Measurements from ENCODE around the gene DMXL2. TPM values are rescaled to one million over a fixed set of nuclear protein-coding genes. Genes with fewer than 3 reads are reported as not detected.

The DMXL2 gene, protein sequence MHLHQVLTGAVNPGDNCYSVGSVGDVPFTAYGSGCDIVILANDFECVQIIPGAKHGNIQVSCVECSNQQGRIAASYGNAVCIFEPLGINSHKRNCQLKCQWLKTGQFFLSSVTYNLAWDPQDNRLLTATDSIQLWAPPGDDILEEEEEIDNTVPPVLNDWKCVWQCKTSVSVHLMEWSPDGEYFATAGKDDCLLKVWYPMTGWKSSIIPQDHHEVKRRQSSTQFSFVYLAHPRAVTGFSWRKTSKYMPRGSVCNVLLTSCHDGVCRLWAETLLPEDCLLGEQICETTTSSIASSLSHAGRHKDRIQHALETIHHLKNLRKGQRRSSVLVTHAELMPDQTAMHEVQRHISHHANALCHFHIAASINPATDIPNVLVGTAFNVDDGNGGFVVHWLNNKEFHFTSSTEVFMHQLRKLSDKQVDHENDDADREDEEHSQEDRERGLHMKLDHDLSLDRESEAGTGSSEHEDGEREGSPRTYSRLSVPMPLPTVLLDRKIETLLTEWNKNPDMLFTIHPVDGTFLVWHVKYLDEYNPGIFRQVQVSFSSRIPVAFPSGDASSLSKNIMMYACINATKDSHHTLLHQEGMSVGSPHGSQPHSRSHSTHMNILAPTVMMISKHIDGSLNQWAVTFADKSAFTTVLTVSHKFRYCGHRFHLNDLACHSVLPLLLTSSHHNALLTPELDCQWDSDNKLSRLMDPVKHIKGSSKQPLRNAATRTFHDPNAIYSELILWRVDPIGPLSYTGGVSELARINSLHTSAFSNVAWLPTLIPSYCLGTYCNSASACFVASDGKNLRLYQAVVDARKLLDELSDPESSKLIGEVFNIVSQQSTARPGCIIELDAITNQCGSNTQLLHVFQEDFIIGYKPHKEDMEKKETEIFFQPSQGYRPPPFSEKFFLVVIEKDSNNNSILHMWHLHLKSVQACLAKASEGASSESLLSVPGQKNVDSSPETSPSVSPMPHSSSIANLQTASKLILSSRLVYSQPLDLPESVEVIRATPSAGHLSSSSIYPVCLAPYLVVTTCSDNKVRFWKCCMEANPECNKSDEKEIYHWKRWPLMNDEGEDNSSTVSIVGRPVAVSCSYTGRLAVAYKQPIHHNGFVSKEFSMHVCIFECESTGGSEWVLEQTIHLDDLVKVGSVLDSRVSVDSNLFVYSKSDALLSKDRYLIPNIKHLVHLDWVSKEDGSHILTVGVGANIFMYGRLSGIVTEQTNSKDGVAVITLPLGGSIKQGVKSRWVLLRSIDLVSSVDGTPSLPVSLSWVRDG (N-terminal part only)
- total RNA-seq: 10 to 100 TPM in 2 of 4 donors, 1 to 10 TPM in 2; 6.9 to 15.1 (median 11.7) TPM

- H3K4me3 ChIP-seq: peak within 1 kb of the TSS; percentile 82 to 94 (median 84)
- intact Hi-C loops (cut with DNase I): no loop called here
- no peaks in the 10 kb centered on the region for H3K36me3 ChIP-seq
- peak; percentile 35 for DNase-seq
- WGBS, 2 donors: 0 to 2% methylated on average over 4 to 17 of the region's 83 CpGs
- H3K27ac ChIP-seq: peak within 1 kb of the TSS; percentile 77 to 90 (median 82)
- H3K9me3 ChIP-seq: no peaks in the 10 kb centered on the region
- peaks cover 0 to 30% (median 5%) of the 10 kb centered on the region in 3 donors for H3K4me1 ChIP-seq
- H3K27me3 ChIP-seq: no peaks in the 10 kb centered on the region
- peak in 1 of 4 donors; percentile 50 for TF ChIP-seq POLR2A (IDR thresholded peaks at IDR 0.05)
- TF ChIP-seq, protein P1, sequence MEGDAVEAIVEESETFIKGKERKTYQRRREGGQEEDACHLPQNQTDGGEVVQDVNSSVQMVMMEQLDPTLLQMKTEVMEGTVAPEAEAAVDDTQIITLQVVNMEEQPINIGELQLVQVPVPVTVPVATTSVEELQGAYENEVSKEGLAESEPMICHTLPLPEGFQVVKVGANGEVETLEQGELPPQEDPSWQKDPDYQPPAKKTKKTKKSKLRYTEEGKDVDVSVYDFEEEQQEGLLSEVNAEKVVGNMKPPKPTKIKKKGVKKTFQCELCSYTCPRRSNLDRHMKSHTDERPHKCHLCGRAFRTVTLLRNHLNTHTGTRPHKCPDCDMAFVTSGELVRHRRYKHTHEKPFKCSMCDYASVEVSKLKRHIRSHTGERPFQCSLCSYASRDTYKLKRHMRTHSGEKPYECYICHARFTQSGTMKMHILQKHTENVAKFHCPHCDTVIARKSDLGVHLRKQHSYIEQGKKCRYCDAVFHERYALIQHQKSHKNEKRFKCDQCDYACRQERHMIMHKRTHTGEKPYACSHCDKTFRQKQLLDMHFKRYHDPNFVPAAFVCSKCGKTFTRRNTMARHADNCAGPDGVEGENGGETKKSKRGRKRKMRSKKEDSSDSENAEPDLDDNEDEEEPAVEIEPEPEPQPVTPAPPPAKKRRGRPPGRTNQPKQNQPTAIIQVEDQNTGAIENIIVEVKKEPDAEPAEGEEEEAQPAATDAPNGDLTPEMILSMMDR (IDR thresholded peaks at IDR 0.05): no peak
Observed at GRCh38 chr15:51622604-51623370, at the start of gene DMXL2. DMXL2 (minus strand) TSS chr15:51622771; CDS start chr15:51622545, 226 bp downstream.

DNA sequence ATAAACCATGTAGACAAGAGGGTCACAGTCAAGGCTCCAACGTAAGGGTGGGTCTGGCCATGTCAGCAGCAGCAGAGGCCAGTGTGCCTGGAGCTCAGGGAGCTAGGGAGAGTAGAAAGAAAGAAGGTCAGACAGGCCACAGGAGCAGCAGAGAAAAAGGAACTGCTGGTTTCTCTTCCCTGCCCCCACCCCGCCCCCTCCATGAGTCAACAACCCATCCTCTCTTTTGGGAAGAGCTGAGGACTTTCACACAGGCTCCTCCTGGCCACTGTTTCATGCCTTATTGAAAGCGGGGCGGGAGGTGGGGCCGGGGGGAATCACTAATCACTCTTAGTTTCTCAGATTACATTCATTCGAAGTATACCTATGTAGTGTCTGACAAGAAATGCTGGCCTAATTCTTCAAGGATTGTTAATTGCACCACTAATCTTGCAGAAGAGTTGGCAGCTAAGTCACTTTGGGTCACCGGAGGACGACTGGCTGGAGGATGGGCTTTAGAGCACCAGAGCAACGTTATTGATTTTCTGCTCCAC, 49.6 kb upstream of the DMXL2 start:
- Histone ChIP-seq H3K27me3 (peaks cover 0 to 16% (median 0%) of the 10 kb centered on the region in 4 donors), H3K4me1 (no peaks in the 10 kb centered on the region), H3K27ac (no peak overlapping the region), H3K9me3 (no peaks in the 10 kb centered on the region), H3K4me3 (no peak overlapping the region), H3K36me3 (no peaks in the 10 kb centered on the region)
- TF ChIP-seq POLR2A (IDR thresholded peaks at IDR 0.05): no peak
- TF ChIP-seq, protein P1 (IDR thresholded peaks at IDR 0.05): no peak
- DNase-seq: no peak
- intact Hi-C loops (cut with DNase I): no loop called here
- WGBS, 2 donors: 24 to 37% methylated on average over 9 of the region's 9 CpGs

GRCh38 chr15:51669381-51669780, 46.8 kb upstream of the DMXL2 start:
- no peak overlapping the region for H3K27ac ChIP-seq
- intact Hi-C loops (cut with DNase I): no loop called here
- H3K4me3 ChIP-seq: no peak overlapping the region
- peaks cover 0 to 16% (median 0%) of the 10 kb centered on the region in 4 donors for H3K27me3 ChIP-seq
- no peak for DNase-seq
- H3K36me3 ChIP-seq: no peaks in the 10 kb centered on the region
- 45 to 52% methylated on average over 2 of the region's 2 CpGs for WGBS, 2 donors
- no peaks in the 10 kb centered on the region for H3K9me3 ChIP-seq
- TF ChIP-seq, protein P1 (IDR thresholded peaks at IDR 0.05): no peak
- TF ChIP-seq POLR2A (IDR thresholded peaks at IDR 0.05): no peak
- H3K4me1 ChIP-seq: no peaks in the 10 kb centered on the region

GRCh38 chr15:51668446-51668845, 45.9 kb upstream of the DMXL2 start:
- Histone ChIP-seq H3K36me3 (no peaks in the 10 kb centered on the region), H3K9me3 (no peaks in the 10 kb centered on the region), H3K27ac (no peak overlapping the region), H3K27me3 (peaks cover 0 to 15% (median 0%) of the 10 kb centered on the region in 4 donors), H3K4me3 (no peak overlapping the region), H3K4me1 (no peaks in the 10 kb centered on the region)
- whole genome bisulfite sequencing, 2 donors: 82 to 86% methylated on average over 5 of the region's 5 CpGs
- no peak for TF ChIP-seq POLR2A (IDR thresholded peaks at IDR 0.05)
- TF ChIP-seq, protein P1 (IDR thresholded peaks at IDR 0.05): no peak
- DNase-seq: no peak
- intact Hi-C loops (cut with DNase I): no loop called here
